Spinal cord (tissue), 10 donors: Measurements from ENCODE around the gene HIVEP1. TPM values are rescaled to one million over a fixed set of nuclear protein-coding genes. Genes with fewer than 3 reads are reported as not detected.

Experiments used
- DNase-seq, 6 donors: peaks; one replicate each; pipeline versions ENCODE4 v3.0.0 to v3.0.0-alpha.2; 2013 to 2015; ENCODE audit warnings: low spot score in 6 of 6, low read depth in 4 of 6
- H3K27ac ChIP-seq: one replicate; pipeline ENCODE4 v1.5.1; 2013; ENCODE audit warnings: low read depth, low read length, control low read depth
- H3K27me3 ChIP-seq: one replicate; pipeline ENCODE4 v1.6.1; 2013; ENCODE audit warnings: low read length; ENCODE audit not compliant: control insufficient read depth, insufficient read depth
- H3K36me3 ChIP-seq: one replicate; pipeline ENCODE4 v1.6.1; 2013; ENCODE audit warnings: low read length; ENCODE audit not compliant: control insufficient read depth, insufficient read depth
- H3K4me1 ChIP-seq: one replicate; pipeline ENCODE4 v1.6.1; 2013; ENCODE audit warnings: low read length; ENCODE audit not compliant: control insufficient read depth, insufficient read depth
- H3K4me3 ChIP-seq: one replicate; pipeline ENCODE4 v1.5.1; 2013; ENCODE audit warnings: low read depth, low read length, control low read depth
- H3K9me3 ChIP-seq: one replicate; pipeline ENCODE4 v1.6.1; 2013; ENCODE audit warnings: low read length; ENCODE audit not compliant: control insufficient read depth, insufficient read depth
- WGBS: methylation state at CpG from one replicate; pipeline ENCODE4 v1.1.5; 2013; ENCODE audit warnings: missing lambda C conversion rate; ENCODE audit not compliant: insufficient coverage; 5-methylcytosine and 5-hydroxymethylcytosine counted together
- polyA plus RNA-seq, 2 donors: library from polyadenylated mRNA; unstranded; fragments of 120-200 nt; gene quantifications; one replicate each; pipeline ENCODE4 v1.2.1, GENCODE V29; 2013; ENCODE audit not compliant: insufficient read length in 2 of 2
- total RNA-seq, 2 donors: library from RNA; depleted of rRNA in 1 of 2; stranded (reverse); fragments of 120-200 nt in 1 of 2; fragments of >200 nt in 1 of 2; gene quantifications; one replicate each; pipeline versions ENCODE4 v1.2.3 to v1.2.4, GENCODE V29; 2013 to 2014
- donor health status: healthy.

HIVEP1 gene
- total and polyA plus RNA-seq, 4 donors: 20.4 to 29.6 (median 22.5) TPM

GRCh38 chr6:12165297-12165696 lies 153.2 kb downstream of the HIVEP1 start:
- H3K27ac ChIP-seq: no peak overlapping the region
- H3K4me3 ChIP-seq: no peak overlapping the region

DNA sequence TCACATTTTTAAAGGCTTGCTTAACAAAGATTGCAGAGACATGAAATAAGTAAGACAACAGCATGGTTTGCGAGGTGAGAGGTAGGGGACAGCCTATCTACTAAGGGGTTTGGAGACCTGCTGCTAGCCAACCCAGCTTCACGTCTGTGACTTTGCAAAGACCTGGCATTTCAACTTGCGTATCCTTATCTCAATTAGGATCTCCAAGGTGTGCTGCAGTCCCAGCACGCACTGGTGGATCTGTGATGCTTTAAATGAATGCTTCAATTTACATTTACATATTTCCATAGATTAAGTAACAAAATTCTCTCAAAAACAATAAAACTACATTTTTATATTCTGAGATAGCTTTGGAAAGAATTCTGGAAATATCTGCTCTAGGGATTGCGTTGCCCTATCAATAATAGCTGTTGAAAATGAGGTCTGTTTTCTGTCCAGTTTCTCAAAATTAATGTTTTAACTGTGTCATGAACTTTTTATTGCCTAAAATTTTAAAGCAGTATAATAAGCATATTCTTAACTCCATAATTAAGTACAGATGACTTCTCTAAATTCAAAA lies 153.7 kb downstream of the HIVEP1 start:
- no peak for DNase-seq
- H3K27ac ChIP-seq: no peak overlapping the region

More at GRCh38 chr6:12165297-12165696, 153.2 kb downstream of the HIVEP1 start:
- Histone ChIP-seq H3K27me3 (no peaks in the 10 kb centered on the region), H3K4me1 (no peaks in the 10 kb centered on the region), H3K36me3 (peaks cover 16% of the 10 kb centered on the region), H3K9me3 (no peaks in the 10 kb centered on the region)
- no peak for DNase-seq
- WGBS: 83% methylated on average over 3 of the region's 4 CpGs

DNA sequence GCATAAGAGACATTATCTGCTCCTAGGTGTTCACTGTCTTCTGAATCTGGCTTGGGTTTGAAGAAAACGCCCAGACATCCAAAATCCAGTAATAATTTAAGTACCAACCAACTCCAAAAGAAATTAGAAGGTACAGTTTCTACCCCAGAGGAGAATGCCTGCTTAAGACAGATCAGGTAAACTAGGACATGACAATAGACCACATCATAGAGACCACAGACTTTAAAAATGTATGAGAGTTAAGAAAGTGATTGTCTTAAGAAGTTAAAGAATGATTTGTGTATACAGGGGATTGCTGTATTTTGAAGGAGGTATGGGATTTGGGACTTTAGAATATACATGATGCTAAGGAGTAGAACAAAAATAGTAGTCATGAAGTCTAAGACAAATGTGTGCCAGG lies 157.3 kb downstream of the HIVEP1 start:
- Histone ChIP-seq H3K36me3 (no peaks in the 10 kb centered on the region), H3K27ac (no peak overlapping the region), H3K4me3 (no peak overlapping the region), H3K4me1 (no peaks in the 10 kb centered on the region), H3K27me3 (no peaks in the 10 kb centered on the region), H3K9me3 (no peaks in the 10 kb centered on the region)
- DNase-seq: no peak
- no CpG with 5 or more reads among the region's 1 CpG for WGBS

More for the DNA sequence above, 153.7 kb downstream of the HIVEP1 start:
- WGBS: 93% methylated on average over 3 of the region's 5 CpGs
- Histone ChIP-seq H3K4me1 (no peaks in the 10 kb centered on the region), H3K36me3 (peaks cover 16% of the 10 kb centered on the region), H3K4me3 (no peak overlapping the region), H3K27me3 (no peaks in the 10 kb centered on the region), H3K9me3 (no peaks in the 10 kb centered on the region)

DNA sequence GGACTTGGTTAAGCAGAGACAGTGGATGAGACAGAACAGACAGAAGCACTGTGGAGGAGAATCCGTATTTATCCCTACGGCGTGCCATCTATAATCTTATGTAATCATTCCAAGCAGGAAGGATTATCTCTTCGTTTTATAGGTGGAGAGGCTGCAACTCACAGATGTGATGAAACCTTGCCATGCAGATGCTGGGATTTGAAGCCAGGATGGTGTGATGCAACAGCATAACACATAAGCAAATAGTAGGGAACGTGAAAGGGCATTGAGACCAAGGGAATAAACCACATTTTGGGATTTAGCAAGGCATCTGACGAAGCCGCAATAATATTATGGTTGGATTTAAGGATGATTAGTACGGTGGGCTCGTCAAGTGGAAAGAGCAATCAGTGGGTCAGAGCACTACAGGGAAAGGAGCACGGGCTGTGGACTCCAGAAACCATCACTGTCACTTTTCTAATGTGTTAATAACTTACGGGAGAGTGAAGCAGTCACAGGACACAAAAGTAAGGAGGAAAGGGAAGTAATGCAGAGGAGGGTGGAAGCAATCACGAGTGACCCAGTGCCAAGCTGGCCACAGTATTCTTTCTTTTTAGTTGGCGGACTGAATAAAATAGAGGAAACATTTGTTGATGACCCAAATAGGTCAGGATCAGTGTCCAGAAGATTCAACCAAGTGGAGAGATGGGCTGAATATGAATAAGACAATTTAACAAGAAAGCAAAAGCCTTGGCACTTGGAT lies 158.4 kb downstream of the HIVEP1 start:
- no peak for DNase-seq
- 78% methylated on average over 11 of the region's 13 CpGs for WGBS
- H3K27me3 ChIP-seq: no peaks in the 10 kb centered on the region

GRCh38 chr6:12171717-12172116 lies 159.6 kb downstream of the HIVEP1 start:
- DNase-seq: no peak
- WGBS: 70% methylated on average over 2 of the region's 5 CpGs

More for the DNA sequence above, 158.4 kb downstream of the HIVEP1 start:
- no peaks in the 10 kb centered on the region for H3K4me1 ChIP-seq
- no peak overlapping the region for H3K4me3 ChIP-seq
- H3K9me3 ChIP-seq: no peaks in the 10 kb centered on the region
- no peaks in the 10 kb centered on the region for H3K36me3 ChIP-seq
- no peak overlapping the region for H3K27ac ChIP-seq

GRCh38 chr6:12172572-12172971 lies 160.5 kb downstream of the HIVEP1 start:
- no peak overlapping the region for H3K4me3 ChIP-seq
- no CpG with 5 or more reads among the region's 2 CpGs for WGBS
- H3K36me3 ChIP-seq: no peaks in the 10 kb centered on the region
- H3K27ac ChIP-seq: no peak overlapping the region
- no peaks in the 10 kb centered on the region for H3K27me3 ChIP-seq
- DNase-seq: no peak
- H3K9me3 ChIP-seq: peaks cover 2% of the 10 kb centered on the region
- no peaks in the 10 kb centered on the region for H3K4me1 ChIP-seq

More at GRCh38 chr6:12171717-12172116, 159.6 kb downstream of the HIVEP1 start:
- Histone ChIP-seq H3K4me3 (no peak overlapping the region), H3K4me1 (no peaks in the 10 kb centered on the region), H3K36me3 (no peaks in the 10 kb centered on the region), H3K27ac (no peak overlapping the region), H3K9me3 (no peaks in the 10 kb centered on the region), H3K27me3 (no peaks in the 10 kb centered on the region)

GRCh38 chr6:12173181-12173580 lies 161.1 kb downstream of the HIVEP1 start:
- Histone ChIP-seq H3K36me3 (no peaks in the 10 kb centered on the region), H3K27ac (no peak overlapping the region), H3K9me3 (peaks cover 2% of the 10 kb centered on the region), H3K27me3 (no peaks in the 10 kb centered on the region), H3K4me1 (no peaks in the 10 kb centered on the region), H3K4me3 (no peak overlapping the region)
- DNase-seq: no peak
- 77% methylated on average over 2 of the region's 5 CpGs for WGBS

DNA sequence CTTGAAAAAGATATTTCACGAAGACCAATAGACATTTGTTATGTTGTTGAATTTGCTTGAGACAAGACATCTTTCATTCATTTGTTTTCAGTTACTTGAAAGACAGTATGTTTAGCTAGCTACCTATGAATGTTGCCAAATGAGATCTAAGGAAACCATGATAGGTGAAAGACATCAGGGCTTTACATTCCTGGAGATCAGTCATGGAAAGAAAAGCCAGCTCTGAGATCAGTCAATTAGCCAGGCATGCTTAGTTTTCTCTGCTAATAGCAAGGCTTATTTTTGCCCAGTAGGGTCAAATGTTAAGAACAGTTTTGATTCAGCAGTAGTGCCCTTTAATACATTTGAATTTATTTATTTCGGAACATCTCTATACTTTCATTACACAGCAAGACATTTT lies 161.5 kb downstream of the HIVEP1 start:
- 100% methylated on average over 1 of the region's 2 CpGs for WGBS
- Histone ChIP-seq H3K27ac (no peak overlapping the region), H3K27me3 (no peaks in the 10 kb centered on the region), H3K4me1 (no peaks in the 10 kb centered on the region), H3K9me3 (peaks cover 2% of the 10 kb centered on the region), H3K4me3 (no peak overlapping the region), H3K36me3 (no peaks in the 10 kb centered on the region)
- DNase-seq: no peak

DNA sequence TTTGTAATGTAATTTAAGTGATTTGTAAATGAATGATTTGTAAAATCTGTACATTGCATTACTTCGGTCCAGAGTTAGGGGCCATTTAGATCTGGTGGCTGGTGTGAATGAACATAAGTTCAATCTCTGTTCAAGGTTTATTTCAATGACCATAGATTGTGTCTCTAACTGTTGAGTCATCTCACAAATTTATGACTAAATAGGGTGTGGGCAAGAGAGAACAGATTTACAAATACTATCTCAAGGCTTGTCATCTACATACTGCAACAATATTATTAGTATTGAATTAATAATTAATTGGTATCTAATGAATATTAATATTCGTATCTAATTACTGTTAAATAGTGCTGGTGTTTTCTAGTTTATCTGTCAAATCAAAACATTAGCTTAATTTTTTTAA lies 162.8 kb downstream of the HIVEP1 start:
- Histone ChIP-seq H3K27me3 (no peaks in the 10 kb centered on the region), H3K36me3 (no peaks in the 10 kb centered on the region), H3K4me1 (no peaks in the 10 kb centered on the region), H3K9me3 (peaks cover 2% of the 10 kb centered on the region), H3K27ac (no peak overlapping the region), H3K4me3 (no peak overlapping the region)
- no peak for DNase-seq
- WGBS: 100% methylated on average over 1 of the region's 2 CpGs

- WGBS: 91% methylated on average over 7 of the region's 8 CpGs
- Histone ChIP-seq H3K4me1 (no peaks in the 10 kb centered on the region), H3K36me3 (no peaks in the 10 kb centered on the region), H3K27me3 (no peaks in the 10 kb centered on the region), H3K27ac (no peak overlapping the region), H3K9me3 (peaks cover 2% of the 10 kb centered on the region), H3K4me3 (no peak overlapping the region)
- no peak for DNase-seq
Measured at GRCh38 chr6:12175626-12176025, 163.5 kb downstream of the HIVEP1 start.
